ENCODE data around the gene PDIA4.
"Not testable (repeated sequence)": the region's sequence is repeated elsewhere in the genome, so short reads cannot be mapped to it uniquely, and the experiment has no call there.

The PDIA4 gene

GRCh38 chr7:149002604-149003003 is 25.7 kb downstream of the PDIA4 start:
- no peak for DNase-seq

GRCh38 chr7:149001427-149002068 is 26.8 kb downstream of the PDIA4 start:
- DNase-seq = no peak

GRCh38 chr7:149000961-149001360 is 27.3 kb downstream of the PDIA4 start:
- no peak for DNase-seq

GRCh38 chr7:148999192-148999591 is 29.1 kb downstream of the PDIA4 start:
- no peak for DNase-seq

- no peak for DNase-seq
Observed at GRCh38 chr7:148997497-148997896, 30.8 kb downstream of the PDIA4 start.

- DNase-seq = no peak
Observed at GRCh38 chr7:148994576-148994975, 33.7 kb downstream of the PDIA4 start.

GRCh38 chr7:148993193-148993592 is 35.1 kb downstream of the PDIA4 start:
- no peak for DNase-seq

GRCh38 chr7:148991536-148991935 is 36.8 kb downstream of the PDIA4 start:
- DNase-seq = no peak

- DNase-seq = peak; percentile 65
Observed at GRCh38 chr7:148987751-148988512, 40.4 kb downstream of the PDIA4 start.

GRCh38 chr7:148987010-148987750 is 41.1 kb downstream of the PDIA4 start:
- DNase-seq = peak; percentile 87

- no peak for DNase-seq
Observed at GRCh38 chr7:148986742-148987009, 41.6 kb downstream of the PDIA4 start.

GRCh38 chr7:148983200-148984146 is 44.8 kb downstream of the PDIA4 start:
- DNase-seq = peak; percentile 89

GRCh38 chr7:148982654-148983199 is 45.6 kb downstream of the PDIA4 start:
- peak; percentile 65 for DNase-seq

- DNase-seq = no peak
Observed at GRCh38 chr7:148979827-148980226, 48.5 kb downstream of the PDIA4 start.

- DNase-seq = not testable (repeated sequence)
Observed at GRCh38 chr7:148979072-148979471, 49.2 kb downstream of the PDIA4 start.

- DNase-seq = no peak
Observed at GRCh38 chr7:148978091-148978490, 50.2 kb downstream of the PDIA4 start.

GRCh38 chr7:148975896-148976295 is 52.4 kb downstream of the PDIA4 start:
- DNase-seq = no peak

GRCh38 chr7:148973256-148973655 is 55.0 kb downstream of the PDIA4 start:
- DNase-seq = no peak

- no peak for DNase-seq
Observed at GRCh38 chr7:148972375-148972774, 55.9 kb downstream of the PDIA4 start.

GRCh38 chr7:148967602-148968001 is 60.7 kb downstream of the PDIA4 start:
- no peak for DNase-seq

GRCh38 chr7:148967032-148967372 is 61.3 kb downstream of the PDIA4 start:
- DNase-seq = no peak

GRCh38 chr7:148964483-148965267 is 63.6 kb downstream of the PDIA4 start:
- no peak for DNase-seq
